HepG2 (cell line): ENCODE measurements around the gene TCF7L2.

Source experiments
- ARNTL ChIP-seq: sonication (generic); formaldehyde crosslinking; IDR thresholded peaks from 2 replicates; pipeline ENCODE4 v1.4.0; 2020; ENCODE audit warnings: mild to moderate bottlenecking, missing genetic modification reagents
- CREM ChIP-seq, 2 experiments: sonication (generic) in 1 of 2; formaldehyde crosslinking in 1 of 2; IDR thresholded peaks; 2 replicates each; pipeline versions ENCODE4 v1.4.0 to v1.6.1; 2016 to 2020; ENCODE audit warnings: antibody characterized with exemption in 1 of 2, mild to moderate bottlenecking in 1 of 2, missing genetic modification reagents in 1 of 2
- GPN1 ChIP-seq: sonication (generic); formaldehyde crosslinking; IDR thresholded peaks from 2 replicates; pipeline ENCODE4 v1.5.1; 2020; ENCODE audit warnings: missing genetic modification reagents, borderline replicate concordance
- PAWR ChIP-seq: sonication (generic); formaldehyde crosslinking; IDR thresholded peaks from 2 replicates; pipeline ENCODE4 v1.4.0; 2020; ENCODE audit warnings: missing genetic modification reagents, mild to moderate bottlenecking, borderline replicate concordance
- REST ChIP-seq, 2 experiments: IDR thresholded peaks; 2 replicates each; pipeline ENCODE4 v1.6.1; 2011 to 2012; ENCODE audit warnings: low read length in 2 of 2, borderline replicate concordance in 1 of 2, low read depth in 1 of 2, mild to moderate bottlenecking in 1 of 2, moderate library complexity in 1 of 2
- TCF12 ChIP-seq, 2 experiments: fragments of 450-650 bp in 1 of 2; sonication (generic) in 1 of 2; formaldehyde crosslinking in 1 of 2; IDR thresholded peaks; 2 replicates each; pipeline versions ENCODE4 v1.6.1 to v1.8.0; 2017 to 2022; ENCODE audit warnings: antibody characterized with exemption in 1 of 2, mild to moderate bottlenecking in 1 of 2, missing genetic modification reagents in 1 of 2, moderate library complexity in 1 of 2
- ZBTB3 ChIP-seq: sonication (generic); formaldehyde crosslinking; IDR thresholded peaks from 2 replicates; pipeline ENCODE4 v1.4.0; 2020; ENCODE audit warnings: low read depth, mild to moderate bottlenecking, moderate library complexity, missing genetic modification reagents, borderline replicate concordance
- ZMYM2 ChIP-seq: sonication (generic); formaldehyde crosslinking; IDR thresholded peaks from 2 replicates; pipeline ENCODE4 v1.8.0; 2022; ENCODE audit warnings: mild to moderate bottlenecking, missing genetic modification reagents
- ZNF780A ChIP-seq: sonication (generic); formaldehyde crosslinking; IDR thresholded peaks from 2 replicates; pipeline ENCODE4 v1.8.0; 2022; ENCODE audit warnings: mild to moderate bottlenecking, missing genetic modification reagents, moderate library complexity
- TF ChIP-seq, protein P1 (sequence below): sonication (generic); formaldehyde crosslinking; IDR thresholded peaks from 2 replicates; pipeline ENCODE4 v1.5.0; 2020; ENCODE audit warnings: mild to moderate bottlenecking, missing genetic modification reagents, moderate library complexity

DNA sequence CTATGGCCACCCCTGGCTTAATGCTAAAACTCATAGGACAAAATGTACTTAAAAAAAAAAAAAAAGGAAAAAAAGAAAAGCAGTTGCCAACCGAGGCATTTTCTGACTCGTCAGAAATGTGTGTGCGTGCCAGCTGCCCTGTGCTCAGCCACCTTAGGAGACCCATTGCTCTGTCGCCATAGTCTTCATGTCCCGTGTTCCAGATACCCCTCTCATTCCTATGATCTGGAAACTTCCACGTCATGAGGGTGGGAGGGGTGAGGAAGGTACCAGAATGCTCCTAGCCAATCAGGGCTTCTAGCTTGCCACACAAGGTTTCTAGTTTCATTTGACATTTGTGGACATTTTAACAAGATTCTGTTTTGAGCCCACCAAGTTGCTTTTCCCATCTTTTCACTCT lies 212.9 kb downstream of the TCF7L2 start:
- TF ChIP-seq PAWR (no peak), ZBTB3 (CRISPR knock-in tag) (no peak), TCF12 (IDR thresholded peaks at IDR 0.05) (no peak), TCF12 (CRISPR knock-in tag; IDR thresholded peaks at IDR 0.05) (no peak), ZNF780A (no peak), ZMYM2 (CRISPR knock-in tag) (no peak), REST (IDR thresholded peaks at IDR 0.05; ENCODE audit: borderline replicate concordance in 1 of 2, low read depth in 1 of 2, low read length in 2 of 2) (no peak), CREM (IDR thresholded peaks at IDR 0.05) (no peak), CREM (CRISPR knock-in tag; IDR thresholded peaks at IDR 0.05) (no peak), ARNTL (no peak), GPN1 (CRISPR knock-in tag) (no peak)
- TF ChIP-seq, protein P1, sequence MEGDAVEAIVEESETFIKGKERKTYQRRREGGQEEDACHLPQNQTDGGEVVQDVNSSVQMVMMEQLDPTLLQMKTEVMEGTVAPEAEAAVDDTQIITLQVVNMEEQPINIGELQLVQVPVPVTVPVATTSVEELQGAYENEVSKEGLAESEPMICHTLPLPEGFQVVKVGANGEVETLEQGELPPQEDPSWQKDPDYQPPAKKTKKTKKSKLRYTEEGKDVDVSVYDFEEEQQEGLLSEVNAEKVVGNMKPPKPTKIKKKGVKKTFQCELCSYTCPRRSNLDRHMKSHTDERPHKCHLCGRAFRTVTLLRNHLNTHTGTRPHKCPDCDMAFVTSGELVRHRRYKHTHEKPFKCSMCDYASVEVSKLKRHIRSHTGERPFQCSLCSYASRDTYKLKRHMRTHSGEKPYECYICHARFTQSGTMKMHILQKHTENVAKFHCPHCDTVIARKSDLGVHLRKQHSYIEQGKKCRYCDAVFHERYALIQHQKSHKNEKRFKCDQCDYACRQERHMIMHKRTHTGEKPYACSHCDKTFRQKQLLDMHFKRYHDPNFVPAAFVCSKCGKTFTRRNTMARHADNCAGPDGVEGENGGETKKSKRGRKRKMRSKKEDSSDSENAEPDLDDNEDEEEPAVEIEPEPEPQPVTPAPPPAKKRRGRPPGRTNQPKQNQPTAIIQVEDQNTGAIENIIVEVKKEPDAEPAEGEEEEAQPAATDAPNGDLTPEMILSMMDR, result no peak
